ENCODE data around the gene ATIC. TPM values are rescaled to one million over a fixed set of nuclear protein-coding genes. Genes with fewer than 3 reads are reported as not detected.

ATIC gene
- total RNA-seq, 1 experiment from 2014 or later, result 295 TPM

GRCh38 chr2:215293879-215294278 is 18.0 kb upstream of the ATIC start:
- Histone ChIP-seq H3K27ac (ENCODE audit: insufficient read length, low read depth, low read length) (no peak overlapping the region), H2AK5ac (ENCODE audit: insufficient read length, low read length) (no peak overlapping the region), H3K9me3 (ENCODE audit: control insufficient read depth, low read depth, low read length) (no peaks in the 10 kb centered on the region), H3K9ac (ENCODE audit: extremely low read depth, insufficient read length, low read length) (no peak overlapping the region), H2BK120ac (ENCODE audit: low read depth, low read length, poor library complexity, severe bottlenecking) (no peak overlapping the region), H2BK5ac (ENCODE audit: insufficient read length, low read length) (no peak overlapping the region), H3K14ac (ENCODE audit: insufficient read depth, low read length) (no peak overlapping the region), H4K8ac (replicated peaks; ENCODE audit: insufficient read length, low read depth, low read length) (no peak overlapping the region), H3K4me2 (ENCODE audit: insufficient read depth, insufficient read length, low read length) (no peak overlapping the region), H4K20me1 (ENCODE audit: control insufficient read depth, insufficient read depth, insufficient read length) (no peaks in the 10 kb centered on the region), H2BK12ac (ENCODE audit: insufficient read length, low read depth, low read length) (no peak overlapping the region), H4K5ac (ENCODE audit: insufficient read length, low read depth, low read length) (no peak overlapping the region), H2BK15ac (ENCODE audit: low read depth, low read length) (no peak overlapping the region), H3K56ac (ENCODE audit: insufficient read length, low read depth, low read length) (no peak overlapping the region), H3K27me3 (ENCODE audit: insufficient read depth, low read length) (no peaks in the 10 kb centered on the region), H3K4me1 (ENCODE audit: insufficient read depth, low read length) (no peaks in the 10 kb centered on the region), H3K18ac (ENCODE audit: insufficient read length, low read depth, low read length) (no peak overlapping the region), H2AFZ (ENCODE audit: low read length) (no peak overlapping the region), H2BK20ac (ENCODE audit: low read depth, low read length, poor library complexity, severe bottlenecking) (no peak overlapping the region), H3K23ac (ENCODE audit: insufficient read length, low read depth, low read length) (no peak overlapping the region), H3K23me2 (ENCODE audit: insufficient read length, low read depth, low read length, poor library complexity, severe bottlenecking) (no peaks in the 10 kb centered on the region), H4K91ac (ENCODE audit: insufficient read length, low read depth, low read length) (no peak overlapping the region), H3K79me1 (ENCODE audit: insufficient read depth, low read depth, low read length, poor library complexity, severe bottlenecking) (no peaks in the 10 kb centered on the region), H3K79me2 (ENCODE audit: insufficient read depth, low read length) (no peaks in the 10 kb centered on the region), H3K4ac (ENCODE audit: low read depth, low read length) (no peak overlapping the region), H3T11ph (ENCODE audit: low read length) (no peak overlapping the region)
- Mint-ChIP-seq H3K36me3 (ENCODE audit: insufficient read depth in 1 of 3, low read depth in 3 of 3) (no peaks in the 10 kb centered on the region), H3K9me3 (no peaks in the 10 kb centered on the region), H3K27me3 (ENCODE audit: low read depth) (no peaks in the 10 kb centered on the region), H3K4me3 (no peak overlapping the region), H3K27ac (no peak overlapping the region), H3K4me1 (no peaks in the 10 kb centered on the region)
- TF ChIP-seq CTCF (conservative IDR thresholded peaks at IDR 0.05), result no peak
- no peak for DNase-seq
- no CpG with 5 or more reads among the region's 4 CpGs for WGBS (ENCODE audit: extremely low coverage, insufficient read length, low lambda C conversion rate)

Data from H9 (cell line).